ENCODE results near the gene SAMD1.

SAMD1 gene

DNA sequence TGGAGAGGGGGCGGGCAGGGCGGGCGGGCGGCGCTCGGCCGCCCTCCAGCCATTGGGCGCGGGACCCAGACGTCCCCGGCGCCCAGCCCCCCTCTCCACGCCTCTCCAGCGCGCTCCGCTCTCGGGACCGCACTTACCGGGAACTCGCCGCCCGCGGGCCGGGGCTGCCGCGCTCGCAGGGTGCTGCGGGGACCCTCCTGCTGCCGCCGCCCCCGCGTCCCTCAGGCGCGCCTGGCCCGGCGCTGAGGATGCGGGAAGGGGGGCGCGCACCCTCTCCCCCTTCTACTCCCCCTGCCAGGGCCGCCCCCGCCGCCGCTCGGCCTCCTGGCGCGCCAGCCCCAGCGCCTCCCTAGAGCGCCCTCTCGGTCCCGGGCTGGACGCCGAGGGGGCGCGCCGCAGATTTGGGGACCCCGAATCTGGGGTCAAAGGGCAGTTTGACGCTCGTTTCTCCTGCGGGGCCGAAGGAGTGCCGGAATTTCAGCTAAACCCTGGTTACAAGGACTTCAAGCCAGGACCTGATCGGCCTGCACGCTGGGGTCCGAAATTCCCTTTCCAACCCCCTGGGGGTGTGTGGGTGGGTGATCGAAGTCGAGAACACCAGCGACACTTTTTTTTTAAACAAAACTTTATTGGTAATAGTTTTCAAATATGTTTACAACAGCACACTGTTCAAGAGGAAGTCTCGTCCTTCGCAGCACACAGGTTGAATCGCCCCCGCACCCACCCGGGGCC, 696 bp upstream of the SAMD1 start:
- TF ChIP-seq, protein P1, sequence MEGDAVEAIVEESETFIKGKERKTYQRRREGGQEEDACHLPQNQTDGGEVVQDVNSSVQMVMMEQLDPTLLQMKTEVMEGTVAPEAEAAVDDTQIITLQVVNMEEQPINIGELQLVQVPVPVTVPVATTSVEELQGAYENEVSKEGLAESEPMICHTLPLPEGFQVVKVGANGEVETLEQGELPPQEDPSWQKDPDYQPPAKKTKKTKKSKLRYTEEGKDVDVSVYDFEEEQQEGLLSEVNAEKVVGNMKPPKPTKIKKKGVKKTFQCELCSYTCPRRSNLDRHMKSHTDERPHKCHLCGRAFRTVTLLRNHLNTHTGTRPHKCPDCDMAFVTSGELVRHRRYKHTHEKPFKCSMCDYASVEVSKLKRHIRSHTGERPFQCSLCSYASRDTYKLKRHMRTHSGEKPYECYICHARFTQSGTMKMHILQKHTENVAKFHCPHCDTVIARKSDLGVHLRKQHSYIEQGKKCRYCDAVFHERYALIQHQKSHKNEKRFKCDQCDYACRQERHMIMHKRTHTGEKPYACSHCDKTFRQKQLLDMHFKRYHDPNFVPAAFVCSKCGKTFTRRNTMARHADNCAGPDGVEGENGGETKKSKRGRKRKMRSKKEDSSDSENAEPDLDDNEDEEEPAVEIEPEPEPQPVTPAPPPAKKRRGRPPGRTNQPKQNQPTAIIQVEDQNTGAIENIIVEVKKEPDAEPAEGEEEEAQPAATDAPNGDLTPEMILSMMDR (conservative IDR thresholded peaks at IDR 0.05; ENCODE audit: low read length), result peak; percentile 25
- peak overlapping the region; percentile 83 for H3K4me3 ChIP-seq (ENCODE audit: low read length)

GRCh38 chr19:14089662-14090508, 666 bp downstream of the SAMD1 start:
- peak overlapping the region; percentile 61 for H3K4me3 ChIP-seq (ENCODE audit: low read length)
- peak; percentile 72 for DNase-seq (ENCODE audit: low read depth)
- TF ChIP-seq, protein P1 (conservative IDR thresholded peaks at IDR 0.05; ENCODE audit: low read length), result no peak

More for the DNA sequence above, 696 bp upstream of the SAMD1 start:
- peak; percentile 60 for DNase-seq (ENCODE audit: low read depth)

DNA sequence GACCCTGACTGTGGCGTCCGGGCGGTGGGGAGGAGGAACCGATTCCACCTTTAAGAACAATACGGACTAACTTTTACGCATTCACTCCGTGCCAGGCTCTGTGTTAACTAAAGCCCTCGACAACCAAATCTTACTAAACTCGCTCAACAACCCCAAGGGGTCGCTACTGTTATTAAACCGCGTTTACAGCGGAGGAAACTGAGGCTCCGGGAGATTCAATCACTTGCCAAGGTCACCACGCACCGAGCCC, 1.2 kb downstream of the SAMD1 start:
- TF ChIP-seq, protein P1 (conservative IDR thresholded peaks at IDR 0.05; ENCODE audit: low read length), result peak; percentile 19; the same call in 1 of the 2 replicates
- no peak for DNase-seq (ENCODE audit: low read depth)
- peak overlapping the region; percentile 52 for H3K4me3 ChIP-seq (ENCODE audit: low read length)

DNA sequence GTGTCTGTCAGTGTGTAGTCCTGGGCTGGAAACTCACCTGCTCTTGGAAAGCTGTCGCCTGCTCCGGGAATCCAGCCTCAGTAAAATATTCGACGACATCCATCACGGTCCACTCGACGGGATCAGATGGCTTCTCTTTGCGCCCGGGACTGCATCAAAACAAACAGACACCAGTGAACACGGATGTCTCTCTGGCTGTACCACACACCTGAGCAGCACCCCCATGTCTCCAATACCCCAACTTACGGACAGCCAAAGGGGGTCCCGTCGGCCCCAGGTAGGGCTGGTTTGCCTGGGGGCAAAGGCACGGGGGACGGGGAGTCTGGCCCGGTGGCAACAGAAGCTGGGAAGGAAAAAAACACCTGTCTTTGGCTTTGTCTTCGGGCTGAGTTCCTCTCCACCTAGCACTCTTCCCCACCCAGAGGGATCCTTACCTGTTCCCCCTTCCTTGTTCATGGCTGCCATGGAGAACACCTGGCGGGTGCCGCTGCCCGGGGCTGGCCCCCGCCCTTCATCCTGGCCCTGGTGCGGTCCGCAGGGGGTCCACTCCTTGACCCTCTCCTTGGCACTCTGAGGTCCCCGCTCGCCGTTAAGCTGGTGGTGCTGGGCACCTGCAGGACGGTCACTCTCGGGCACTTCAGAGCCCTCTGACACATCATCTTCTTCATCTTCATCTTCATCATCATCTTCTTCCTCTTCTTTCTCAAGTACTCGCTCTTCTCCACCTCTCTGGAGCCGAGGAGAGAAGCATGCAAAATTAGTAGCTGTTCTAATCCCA, 1.7 kb downstream of the SAMD1 start:
- TF ChIP-seq, protein P1 (conservative IDR thresholded peaks at IDR 0.05; ENCODE audit: low read length), result no peak
- H3K4me3 ChIP-seq (ENCODE audit: low read length), result peak overlapping the region; percentile 52
- DNase-seq (ENCODE audit: low read depth), result no peak

DNA sequence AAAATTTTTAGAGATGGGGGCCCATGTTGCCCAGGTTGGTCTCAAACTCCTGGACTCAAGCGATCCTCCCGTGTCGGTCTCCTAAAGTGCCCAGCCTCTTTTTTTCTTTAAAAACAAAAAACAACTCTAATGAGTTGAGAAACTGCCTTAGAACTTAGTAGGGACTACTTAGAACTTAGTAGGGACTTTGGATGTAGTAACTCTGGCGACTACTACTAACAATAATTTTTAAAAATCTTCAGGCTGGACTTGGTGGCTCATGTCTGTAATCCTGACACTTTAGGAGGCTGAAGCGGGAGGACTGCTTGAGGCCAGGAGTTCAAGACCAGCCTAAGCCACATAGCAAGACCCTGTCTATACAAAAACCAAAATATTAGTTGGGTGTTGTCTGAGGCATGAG, 4.5 kb downstream of the SAMD1 start:
- DNase-seq (ENCODE audit: low read depth), result no peak
- no peak overlapping the region for H3K4me3 ChIP-seq (ENCODE audit: low read length)
- TF ChIP-seq, protein P1 (conservative IDR thresholded peaks at IDR 0.05; ENCODE audit: low read length), result no peak

- no peak within 1 kb of the TSS for H3K4me3 ChIP-seq (ENCODE audit: low read length)
- DNase-seq (ENCODE audit: low read depth), result no peak
- TF ChIP-seq, protein P1 (conservative IDR thresholded peaks at IDR 0.05; ENCODE audit: low read length), result no peak
Measured at GRCh38 chr19:14085309-14085995, 5.1 kb downstream of the SAMD1 start, which contains the start of gene C19orf67. Gene C19orf67, minus strand, starts transcription at chr19:14085783. Its CDS starts 156 bp downstream, at chr19:14085627.
